Right cardiac atrium (tissue), 5 donors: ENCODE measurements around the gene ECE2. TPM values are rescaled to one million over a fixed set of nuclear protein-coding genes. Genes with fewer than 3 reads are reported as not detected.

Experiments used
- ATAC-seq, 2 donors: fragments of 200-7000 bp; cut with Tn5 transposase; one replicate each; pipeline versions ENCODE4 v1.8.0 to v1.9.1; 2020; ENCODE audit warnings: moderate library complexity in 2 of 2, mild to moderate bottlenecking in 1 of 2
- DNase-seq, 3 donors: peaks; one replicate each; pipeline ENCODE4 v3.0.0-alpha.2; 2020
- H3K27ac ChIP-seq: one replicate; pipeline ENCODE4 v1.5.1; 2013; ENCODE audit warnings: mild to moderate bottlenecking, low read length, control low read depth, moderate library complexity
- H3K27me3 ChIP-seq: one replicate; pipeline ENCODE4 v1.6.1; 2013; ENCODE audit not compliant: control insufficient read depth, insufficient read depth
- H3K4me1 ChIP-seq: one replicate; pipeline ENCODE4 v1.6.1; 2013; ENCODE audit warnings: low read length; ENCODE audit not compliant: control insufficient read depth, insufficient read depth
- H3K4me3 ChIP-seq: one replicate; pipeline ENCODE4 v1.5.1; 2013; ENCODE audit warnings: low read length, control low read depth
- H3K9me3 ChIP-seq: one replicate; pipeline ENCODE4 v1.6.1; 2013; ENCODE audit warnings: low read length; ENCODE audit not compliant: control insufficient read depth
- WGBS: extraction: QIAGEN DNeasy Blood & Tissue Kit; methylation state at CpG from one replicate; pipeline ENCODE4 v1.1.7; 2013; 5-methylcytosine and 5-hydroxymethylcytosine counted together
- intact Hi-C, 4 donors: fragments of 100-400 bp; cut with DNase I; formaldehyde crosslinking; loops; one replicate each; pipeline versions ENCODE4 v1.11.0 to v1.14.0; 2022 to 2023
- polyA plus RNA-seq: library from polyadenylated mRNA; stranded (reverse); fragments of 200-250 nt; gene quantifications from one replicate; pipeline ENCODE4 v1.2.3, GENCODE V29; 2013
- total RNA-seq, 4 donors: library from RNA; stranded (reverse); fragmentation: NEBNext Ultra II Directional; extraction: Animal tissue kit (Norgen Biotek cat#: 25700); gene quantifications; one replicate each; pipeline ENCODE4 v1.2.1, GENCODE V29; 2021
- donor health status: healthy with polysubstance abuse.
- donor health status: DM: no; HTN: yes; CAD: no.
- donor health status: DM: no; HTN: no; CAD: no.
- donor health status: DM: no; HTN: yes; CAD: no; lungs with severe emphysema.
- donor health status: DM: yes; HTN: yes; CAD: no.

Gene ECE2
- total and polyA plus RNA-seq, 5 donors: 1.2 to 6.6 (median 2.6) TPM

DNA sequence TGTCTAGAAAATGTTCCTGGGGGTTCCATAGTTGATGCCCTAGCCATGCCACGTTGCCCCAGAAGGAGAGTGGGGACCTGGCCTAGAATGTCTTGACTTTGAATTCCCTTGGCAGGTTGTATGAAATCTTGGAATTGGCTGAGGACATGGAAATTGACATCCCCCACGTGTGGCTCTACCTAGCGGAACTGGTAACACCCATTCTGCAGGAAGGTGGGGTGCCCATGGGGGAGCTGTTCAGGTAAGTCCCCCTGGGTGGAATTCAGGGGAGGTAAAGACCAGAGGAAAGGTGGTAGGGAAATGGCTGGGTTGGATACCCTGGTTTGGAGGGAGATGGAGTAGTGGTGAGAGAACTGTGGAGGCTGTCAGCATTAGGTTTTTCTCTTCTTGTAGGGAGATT lies 52.7 kb downstream of the ECE2 start:
- no peaks in the 10 kb centered on the region for H3K4me1 ChIP-seq
- ATAC-seq: no peak
- DNase-seq: peak in 1 of 3 donors; percentile 7
- H3K9me3 ChIP-seq: no peaks in the 10 kb centered on the region
- no peak overlapping the region for H3K27ac ChIP-seq
- 62% methylated on average over 3 of the region's 3 CpGs for WGBS
- no peaks in the 10 kb centered on the region for H3K27me3 ChIP-seq
- intact Hi-C loops: no loop called here
- H3K4me3 ChIP-seq: no peak overlapping the region

DNA sequence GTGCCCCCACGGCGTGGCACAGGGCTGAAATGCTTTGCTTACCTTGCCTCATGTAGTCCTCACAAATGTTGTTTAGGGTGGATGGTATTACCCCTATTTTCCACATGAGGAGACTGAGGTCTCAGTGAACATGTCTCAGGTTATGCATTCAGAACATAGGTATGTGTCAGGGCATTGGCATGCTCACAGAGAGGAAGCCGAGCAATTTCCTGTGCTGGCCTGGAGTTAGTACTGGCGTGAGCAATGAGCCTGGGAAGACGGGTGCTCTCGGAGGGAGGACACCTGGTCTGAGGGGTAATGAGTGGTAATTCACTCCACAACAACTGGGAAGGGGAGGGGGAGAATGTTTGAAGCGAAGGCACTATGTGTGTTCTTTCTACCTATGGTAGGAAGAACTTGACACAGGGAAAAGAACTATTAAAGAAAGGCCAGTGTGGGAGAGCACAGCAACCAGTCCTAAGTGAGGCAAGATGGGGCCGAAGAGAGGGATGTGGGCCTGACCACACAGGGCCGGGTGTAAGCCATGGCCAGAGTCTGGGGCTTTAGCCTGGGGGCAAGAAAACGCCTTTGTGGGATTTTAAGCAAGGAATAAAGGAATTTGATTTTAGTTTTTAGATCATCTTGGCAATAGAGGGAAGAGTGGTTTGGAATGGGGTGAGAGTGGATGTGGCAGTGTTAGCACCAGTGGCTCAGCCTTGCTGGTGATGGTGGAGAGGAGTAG lies 56.7 kb downstream of the ECE2 start:
- no peak overlapping the region for H3K4me3 ChIP-seq
- H3K4me1 ChIP-seq: no peaks in the 10 kb centered on the region
- 71% methylated on average over 10 of the region's 10 CpGs for WGBS
- intact Hi-C loops: no loop called here
- peak overlapping the region; percentile 9 for H3K27ac ChIP-seq
- ATAC-seq (no peak), DNase-seq (peak in 2 of 3 donors; percentile 34 to 36)
- no peaks in the 10 kb centered on the region for H3K27me3 ChIP-seq
- no peaks in the 10 kb centered on the region for H3K9me3 ChIP-seq

DNA sequence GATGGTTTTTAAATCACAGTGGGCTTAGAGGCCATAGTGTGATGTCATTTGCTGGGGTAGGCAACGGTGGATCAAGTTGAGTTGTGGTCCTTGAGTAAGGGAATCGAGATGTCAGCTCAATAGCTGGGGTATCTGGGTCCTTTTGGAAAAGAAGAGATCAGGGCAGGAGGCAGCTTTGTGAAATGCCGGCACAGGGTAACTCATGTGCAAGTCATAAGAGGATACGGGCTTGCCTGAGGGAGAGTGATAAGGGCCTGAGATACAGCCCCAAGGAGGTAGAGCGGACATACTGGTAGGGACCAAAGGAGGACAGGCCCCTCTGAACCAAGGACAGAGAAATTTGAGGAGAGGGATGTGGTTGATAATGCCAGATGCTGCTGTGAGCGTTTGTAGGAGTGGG lies 57.4 kb downstream of the ECE2 start:
- H3K4me1 ChIP-seq: no peaks in the 10 kb centered on the region
- H3K27me3 ChIP-seq: no peaks in the 10 kb centered on the region
- ATAC-seq: no peak
- peak in 1 of 3 donors; percentile 13 for DNase-seq
- H3K27ac ChIP-seq: peak overlapping the region; percentile 9
- intact Hi-C loops: no loop called here
- no peak overlapping the region for H3K4me3 ChIP-seq
- H3K9me3 ChIP-seq: no peaks in the 10 kb centered on the region
- WGBS: 83% methylated on average over 6 of the region's 6 CpGs

DNA sequence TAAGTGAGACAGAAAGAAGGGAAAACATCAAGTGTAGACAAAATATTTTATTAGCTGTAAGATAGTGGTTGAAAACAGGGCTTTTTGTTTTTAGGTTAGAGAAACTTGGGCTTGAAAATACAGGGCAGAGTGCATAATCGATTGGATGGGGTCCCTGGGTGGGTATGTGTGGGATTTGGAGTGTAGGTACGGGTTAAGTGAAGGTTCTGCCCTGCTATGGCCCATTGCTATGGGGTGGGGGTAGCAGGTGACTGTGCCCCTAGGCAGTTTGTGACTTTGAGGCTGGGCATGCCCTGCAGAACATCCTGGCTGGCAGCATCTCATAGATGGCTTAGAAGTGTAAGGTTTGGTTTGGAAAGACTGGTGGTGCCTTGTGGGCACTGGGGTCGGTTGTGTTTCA lies 57.9 kb downstream of the ECE2 start:
- no peaks in the 10 kb centered on the region for H3K4me1 ChIP-seq
- H3K9me3 ChIP-seq: no peaks in the 10 kb centered on the region
- ATAC-seq: no peak
- H3K27ac ChIP-seq: no peak overlapping the region
- intact Hi-C loops: no loop called here
- H3K4me3 ChIP-seq: no peak overlapping the region
- DNase-seq: peak in 1 of 3 donors; percentile 19
- 79% methylated on average over 3 of the region's 3 CpGs for WGBS
- H3K27me3 ChIP-seq: no peaks in the 10 kb centered on the region

DNA sequence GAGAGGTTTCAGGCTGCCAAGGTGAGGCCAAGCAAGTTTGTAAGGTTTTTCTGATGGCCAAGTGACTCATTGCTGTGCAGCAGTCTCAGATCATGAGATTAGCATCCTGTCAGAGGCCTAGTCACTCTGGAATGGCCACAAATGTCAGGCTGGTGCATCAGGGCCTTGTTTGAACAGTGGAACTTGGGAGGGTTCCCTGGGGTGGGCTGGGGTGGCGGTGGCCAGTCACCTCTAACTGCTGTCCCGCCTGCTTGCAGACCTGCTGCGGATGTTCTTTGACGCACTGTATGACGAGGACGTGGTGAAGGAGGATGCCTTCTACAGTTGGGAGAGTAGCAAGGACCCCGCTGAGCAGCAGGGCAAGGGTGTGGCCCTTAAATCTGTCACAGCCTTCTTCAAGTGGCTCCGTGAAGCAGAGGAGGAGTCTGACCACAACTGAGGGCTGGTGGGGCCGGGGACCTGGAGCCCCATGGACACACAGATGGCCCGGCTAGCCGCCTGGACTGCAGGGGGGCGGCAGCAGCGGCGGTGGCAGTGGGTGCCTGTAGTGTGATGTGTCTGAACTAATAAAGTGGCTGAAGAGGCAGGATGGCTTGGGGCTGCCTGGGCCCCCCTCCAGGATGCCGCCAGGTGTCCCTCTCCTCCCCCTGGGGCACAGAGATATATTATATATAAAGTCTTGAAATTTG lies 58.8 kb downstream of the ECE2 start:
- intact Hi-C loops: no loop called here
- ATAC-seq: no peak

DNA sequence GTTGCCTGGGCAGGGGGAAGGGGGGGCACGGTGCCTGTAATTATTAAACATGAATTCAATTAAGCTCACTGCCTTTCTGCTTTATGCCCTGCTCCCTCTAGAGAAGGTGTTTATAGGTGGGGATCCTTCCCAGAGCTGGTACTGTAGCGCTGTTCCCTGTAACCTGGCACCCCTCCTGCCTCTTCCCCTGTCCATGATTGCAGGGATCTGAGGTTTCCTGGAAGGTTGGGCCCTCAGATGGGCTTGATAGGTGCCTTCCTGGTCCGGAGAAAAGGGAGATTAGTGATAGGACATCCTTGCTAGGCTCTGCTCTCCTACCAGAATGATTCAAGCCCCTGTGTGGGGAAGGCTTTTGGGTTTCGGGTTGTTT lies 59.5 kb downstream of the ECE2 start:
- peak in 2 of 3 donors; percentile 38 to 53 for DNase-seq
- no peaks in the 10 kb centered on the region for H3K27me3 ChIP-seq
- peaks cover 4% of the 10 kb centered on the region for H3K4me1 ChIP-seq
- no peaks in the 10 kb centered on the region for H3K9me3 ChIP-seq
- ATAC-seq: peak in 1 of 2 donors; percentile 0
- WGBS: 48% methylated on average over 4 of the region's 4 CpGs
- H3K4me3 ChIP-seq: no peak overlapping the region
- intact Hi-C loops: no loop called here
- H3K27ac ChIP-seq: peak overlapping the region; percentile 97

More for the DNA sequence above, 58.8 kb downstream of the ECE2 start:
- H3K9me3 ChIP-seq: no peaks in the 10 kb centered on the region
- peaks cover 4% of the 10 kb centered on the region for H3K4me1 ChIP-seq
- H3K27me3 ChIP-seq: no peaks in the 10 kb centered on the region
- DNase-seq: peak in 2 of 3 donors; percentile 55 to 65
- H3K27ac ChIP-seq: no peak overlapping the region
- no peak overlapping the region for H3K4me3 ChIP-seq
- WGBS: 79% methylated on average over 15 of the region's 15 CpGs

DNA sequence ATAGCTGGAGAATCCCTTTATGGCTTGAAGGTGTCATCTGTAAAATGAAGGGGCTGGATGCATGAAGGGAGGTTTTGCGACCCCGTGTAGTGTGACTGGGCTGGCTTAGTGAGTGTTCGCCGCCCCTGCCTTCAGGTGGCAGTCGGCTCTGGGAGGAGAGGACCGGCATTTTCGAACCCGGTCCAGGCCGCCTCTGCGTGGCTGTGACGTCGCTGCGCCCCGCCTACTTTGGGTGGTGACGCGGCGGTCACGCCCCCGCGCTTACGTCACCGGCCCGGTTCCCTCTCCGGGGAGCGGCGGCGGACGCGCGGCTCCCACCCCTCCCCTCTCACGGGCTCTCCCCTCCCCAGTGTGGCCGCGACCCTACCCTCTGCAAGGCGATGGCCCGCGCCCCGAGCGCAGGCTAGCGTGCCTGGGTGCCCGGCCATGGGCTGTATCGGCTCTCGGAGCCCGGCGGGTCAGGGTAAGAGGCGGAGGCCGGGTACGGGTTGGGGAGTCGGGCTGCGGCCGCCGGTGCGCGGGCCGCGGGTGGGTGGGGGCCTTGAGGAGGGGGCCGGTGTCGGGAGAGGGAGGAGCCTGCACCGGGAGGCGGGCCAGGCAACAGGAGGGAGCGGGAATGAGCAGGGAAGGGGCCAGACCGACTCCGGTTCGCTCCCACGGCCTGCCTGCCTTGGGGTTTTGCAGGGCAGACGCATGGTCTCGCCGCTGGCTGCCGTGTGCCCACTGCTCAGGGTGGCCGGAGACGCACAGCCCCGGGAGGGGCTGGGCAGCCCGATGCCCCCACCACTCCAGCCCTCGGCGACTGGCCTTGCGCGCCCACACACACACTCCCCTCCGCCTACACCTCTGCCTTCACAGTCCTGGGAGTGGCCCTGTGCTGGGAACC lies 60.1 kb downstream of the ECE2 start:
- no peaks in the 10 kb centered on the region for H3K9me3 ChIP-seq
- peak overlapping the region; percentile 94 for H3K4me3 ChIP-seq
- DNase-seq: peak; percentile 89 to 96 (median 96)
- ATAC-seq: peak; percentile 70 to 76
- WGBS: 1% methylated on average over 77 of the region's 77 CpGs
- peak overlapping the region; percentile 97 for H3K27ac ChIP-seq
- H3K4me1 ChIP-seq: peaks cover 4% of the 10 kb centered on the region
- no peaks in the 10 kb centered on the region for H3K27me3 ChIP-seq
- intact Hi-C loops: no loop called here

DNA sequence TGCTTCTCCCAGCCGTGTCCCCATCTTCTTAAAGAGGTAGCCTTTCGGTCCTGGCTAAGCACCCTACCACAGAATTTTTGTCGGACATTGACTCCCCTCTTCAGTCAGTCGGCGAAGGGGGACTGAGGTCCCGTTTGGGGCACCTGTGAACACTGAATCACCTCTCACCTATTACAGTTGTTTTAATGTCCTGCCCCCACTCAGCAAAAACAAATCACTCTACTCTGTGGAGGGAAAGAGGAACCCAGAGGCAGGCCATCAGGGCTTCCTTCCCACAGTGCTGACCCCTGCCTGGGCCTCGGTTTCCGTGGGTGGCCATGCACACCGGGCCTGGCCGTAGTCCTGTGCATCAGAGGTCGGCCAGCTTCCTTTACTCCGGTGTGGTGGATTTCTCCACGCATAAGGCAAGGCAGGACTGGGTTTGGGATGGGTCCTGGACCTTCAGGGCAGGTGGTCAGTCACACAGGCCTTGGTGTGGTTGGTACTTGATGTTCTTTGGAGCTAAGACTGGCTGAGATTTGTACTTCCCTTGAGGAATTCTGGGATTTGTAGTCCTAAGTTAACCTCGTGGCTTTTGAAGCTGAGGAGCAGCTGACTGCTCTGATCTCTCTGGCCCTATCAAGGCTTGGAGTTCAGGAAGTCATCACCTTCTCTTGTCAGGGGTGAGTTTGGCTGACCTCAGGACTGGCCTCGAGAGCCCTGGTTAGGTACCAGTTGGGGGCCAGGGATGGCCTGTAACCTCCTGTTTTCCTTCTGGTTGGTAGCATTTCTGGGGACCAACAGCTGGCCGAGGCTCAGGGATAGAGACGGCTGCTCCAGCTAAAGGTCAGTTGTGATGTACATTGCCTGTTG lies 61.0 kb downstream of the ECE2 start:
- peak overlapping the region; percentile 97 for H3K27ac ChIP-seq
- H3K4me1 ChIP-seq: peaks cover 4% of the 10 kb centered on the region
- intact Hi-C loops: no loop called here
- no peaks in the 10 kb centered on the region for H3K9me3 ChIP-seq
- H3K27me3 ChIP-seq: no peaks in the 10 kb centered on the region
- H3K4me3 ChIP-seq: peak overlapping the region; percentile 94
- ATAC-seq (peak; percentile 40 to 50), DNase-seq (peak in 2 of 3 donors; percentile 63 to 77)
- WGBS: 11% methylated on average over 17 of the region's 17 CpGs

DNA sequence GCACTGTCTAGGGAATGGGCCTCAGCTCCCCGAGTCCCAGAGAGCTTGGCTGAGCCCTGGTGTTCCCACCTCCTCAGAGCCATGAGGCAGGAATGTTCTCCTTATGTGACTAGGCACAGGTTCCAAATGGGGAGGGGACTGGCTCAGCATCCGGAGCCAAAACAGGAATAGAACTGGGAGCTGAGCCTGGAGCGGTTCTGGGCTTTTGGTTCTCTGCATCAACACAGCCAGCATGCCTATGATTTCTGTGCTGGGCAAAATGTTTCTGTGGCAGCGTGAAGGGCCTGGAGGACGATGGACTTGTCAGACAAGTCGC lies 61.5 kb downstream of the ECE2 start, which contains the start of gene FAM131A:
Gene FAM131A, plus strand, starts transcription at position 202 of the 316 bp plus-strand sequence. Its CDS starts 31 bp downstream, at position 233.
- ATAC-seq: peak; percentile 46 to 64
- WGBS: 23% methylated on average over 6 of the region's 6 CpGs
- H3K4me1 ChIP-seq: peaks cover 4% of the 10 kb centered on the region

DNA sequence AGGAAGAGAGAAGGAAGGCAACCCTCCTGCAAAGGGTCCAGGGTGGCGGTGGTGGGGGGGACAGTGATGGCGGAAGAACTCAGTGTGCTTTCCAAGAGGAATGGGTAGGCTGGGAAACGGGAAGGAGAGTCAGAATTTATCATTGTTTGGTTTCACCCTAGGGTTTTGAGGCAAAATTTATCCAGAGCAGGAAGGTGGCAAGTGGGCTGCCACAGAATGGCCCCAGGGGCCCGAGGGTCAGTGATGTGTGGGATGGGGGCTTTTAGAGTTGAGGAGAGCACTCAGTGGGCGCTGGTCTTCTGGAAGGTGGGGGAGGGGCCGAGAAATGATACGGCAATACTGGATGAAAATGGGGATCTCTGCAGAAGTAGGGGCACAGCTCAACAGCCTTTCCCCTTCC lies 62.2 kb downstream of the ECE2 start:
- 45% methylated on average over 7 of the region's 7 CpGs for WGBS
- Histone ChIP-seq H3K9me3 (no peaks in the 10 kb centered on the region), H3K27ac (peak overlapping the region; percentile 97), H3K27me3 (no peaks in the 10 kb centered on the region), H3K4me3 (no peak overlapping the region), H3K4me1 (peaks cover 4% of the 10 kb centered on the region)
- intact Hi-C loops: no loop called here
- ATAC-seq (no peak), DNase-seq (peak in 2 of 3 donors; percentile 49 to 54)

More for the DNA sequence above, 61.5 kb downstream of the ECE2 start, which contains the start of gene FAM131A:
- DNase-seq: peak; percentile 81 to 89 (median 83)
- Histone ChIP-seq H3K9me3 (no peaks in the 10 kb centered on the region), H3K27me3 (no peaks in the 10 kb centered on the region), H3K27ac (peak within 1 kb of the TSS; percentile 97), H3K4me3 (peak within 1 kb of the TSS; percentile 94)
- intact Hi-C loops: no loop called here
